ENCODE results near the gene RNF187.
A peak's percentile ranks its signal among the peaks of the same experiment; 100 is the strongest.
"Not testable (repeated sequence)": the region's sequence is repeated elsewhere in the genome, so short reads cannot be mapped to it uniquely, and the experiment has no call there.

RNF187 gene

GRCh38 chr1:228460821-228461220 lies 26.4 kb upstream of the RNF187 start:
- DNase-seq = no peak

- DNase-seq = no peak
Observed at GRCh38 chr1:228462560-228462959, 24.6 kb upstream of the RNF187 start.

GRCh38 chr1:228463009-228463558 lies 24.1 kb upstream of the RNF187 start:
- no peak for DNase-seq

- no peak for DNase-seq
Observed at GRCh38 chr1:228463559-228464455, 23.4 kb upstream of the RNF187 start.

GRCh38 chr1:228464487-228464983 lies 22.6 kb upstream of the RNF187 start:
- DNase-seq = peak; percentile 51

GRCh38 chr1:228465141-228465540 lies 22.0 kb upstream of the RNF187 start:
- DNase-seq = no peak

GRCh38 chr1:228465571-228466146 lies 21.5 kb upstream of the RNF187 start:
- DNase-seq = peak; percentile 5

GRCh38 chr1:228468188-228468587 lies 19.0 kb upstream of the RNF187 start:
- not testable (repeated sequence) for DNase-seq

GRCh38 chr1:228469413-228470162 lies 17.6 kb upstream of the RNF187 start:
- no peak for DNase-seq

- no peak for DNase-seq
Observed at GRCh38 chr1:228471154-228471761, 15.9 kb upstream of the RNF187 start.

- peak; percentile 71 for DNase-seq
Observed at GRCh38 chr1:228471762-228472398, 15.3 kb upstream of the RNF187 start.

GRCh38 chr1:228472655-228473054 lies 14.5 kb upstream of the RNF187 start:
- peak; percentile 71 for DNase-seq

GRCh38 chr1:228474507-228474906 lies 12.7 kb upstream of the RNF187 start:
- DNase-seq = no peak

- DNase-seq = no peak
Observed at GRCh38 chr1:228475812-228476211, 11.4 kb upstream of the RNF187 start.

- DNase-seq = no peak
Observed at GRCh38 chr1:228477263-228477662, 9.9 kb upstream of the RNF187 start.

- no peak for DNase-seq
Observed at GRCh38 chr1:228478326-228478725, 8.9 kb upstream of the RNF187 start.

- no peak for DNase-seq
Observed at GRCh38 chr1:228478912-228479711, 8.1 kb upstream of the RNF187 start.

- DNase-seq = no peak
Observed at GRCh38 chr1:228483789-228484188, 3.4 kb upstream of the RNF187 start.

- DNase-seq = peak; percentile 91
Observed at GRCh38 chr1:228486596-228487335, 416 bp upstream of the RNF187 start.

GRCh38 chr1:228488125-228488817 lies 1.1 kb downstream of the RNF187 start:
- no peak for DNase-seq
